SK-N-MC (cell line): Measurements from ENCODE around the gene CCL21.

ENCODE experiments used
- EZH2 ChIP-seq: fragments of 200-600 bp; sonication (generic); IDR thresholded peaks from one replicate; pipeline ENCODE4 v1.6.1; 2017; ENCODE audit warnings: antibody characterized with exemption
- FOXP2 ChIP-seq: optimal IDR thresholded peaks from 2 replicates; pipeline ENCODE3; 2011; ENCODE audit warnings: mild to moderate bottlenecking, moderate library complexity; ENCODE audit not compliant: insufficient read depth; ENCODE audit errors: extremely low read length, control extremely low read depth
- POLR2AphosphoS5 ChIP-seq: IDR thresholded peaks from 2 replicates; pipeline ENCODE4 v1.6.1; 2012; ENCODE audit warnings: mild to moderate bottlenecking, low read depth, low read length, borderline replicate concordance

- TF ChIP-seq EZH2 (no peak), POLR2AphosphoS5 (no peak), FOXP2 (no peak)
These were observed 45.5 kb downstream of the CCL21 start for GRCh38 chr9:34664281-34665066.
